Measurements from ENCODE around the gene SNX5. TPM values are rescaled to one million over a fixed set of nuclear protein-coding genes. Genes with fewer than 3 reads are reported as not detected.

SNX5 gene
- total and polyA plus RNA-seq, 3 donors from 2014 or later, result 72.3 to 116 (median 110) TPM

GRCh38 chr20:17910828-17911294 lies 57.7 kb downstream of the SNX5 start:
- WGBS, 2 donors, result 36 to 60% methylated on average over 6 of the region's 6 CpGs
- Histone ChIP-seq H3K27me3 (no peaks in the 10 kb centered on the region), H3K4me1 (peaks cover 12% of the 10 kb centered on the region), H3K9me3 (no peaks in the 10 kb centered on the region), H3K27ac (no peak overlapping the region), H3K4me3 (no peak overlapping the region), H3K36me3 (ENCODE audit: low read depth, missing control alignments) (no peaks in the 10 kb centered on the region)
- TF ChIP-seq POLR2A (IDR thresholded peaks at IDR 0.05) (no peak), CTCF (IDR thresholded peaks at IDR 0.05) (no peak)
- intact Hi-C loops (cut with DNase I; ENCODE audit: low total_unique reads), result no loop called here
- DNase-seq, result no peak

- WGBS, 2 donors, result 58 to 63% methylated on average over 4 of the region's 4 CpGs
- no peak overlapping the region for H3K27ac ChIP-seq
- H3K4me3 ChIP-seq, result no peak overlapping the region
- no peaks in the 10 kb centered on the region for H3K27me3 ChIP-seq
- peaks cover 12% of the 10 kb centered on the region for H3K4me1 ChIP-seq
- H3K9me3 ChIP-seq, result no peaks in the 10 kb centered on the region
- intact Hi-C loops (cut with DNase I; ENCODE audit: low total_unique reads), result no loop called here
- no peaks in the 10 kb centered on the region for H3K36me3 ChIP-seq (ENCODE audit: low read depth, missing control alignments)
- no peak for DNase-seq
- TF ChIP-seq POLR2A (IDR thresholded peaks at IDR 0.05), result no peak
- TF ChIP-seq CTCF (IDR thresholded peaks at IDR 0.05), result no peak
Measured at GRCh38 chr20:17909869-17910321, 58.7 kb downstream of the SNX5 start.

GRCh38 chr20:17905544-17905943 lies 63.0 kb downstream of the SNX5 start:
- H3K27ac ChIP-seq, result no peak overlapping the region
- intact Hi-C loops (cut with DNase I; ENCODE audit: low total_unique reads), result no loop called here
- H3K4me1 ChIP-seq, result peaks cover 7% of the 10 kb centered on the region
- no peaks in the 10 kb centered on the region for H3K36me3 ChIP-seq (ENCODE audit: low read depth, missing control alignments)
- no peaks in the 10 kb centered on the region for H3K9me3 ChIP-seq
- TF ChIP-seq POLR2A (IDR thresholded peaks at IDR 0.05), result no peak
- TF ChIP-seq CTCF (IDR thresholded peaks at IDR 0.05), result no peak
- H3K4me3 ChIP-seq, result no peak overlapping the region
- no peak for DNase-seq
- 91 to 93% methylated on average over 7 of the region's 7 CpGs for WGBS, 2 donors
- no peaks in the 10 kb centered on the region for H3K27me3 ChIP-seq

- no peaks in the 10 kb centered on the region for H3K4me1 ChIP-seq
- DNase-seq, result no peak
- WGBS, 2 donors, result 71 to 92% methylated on average over 3 of the region's 3 CpGs
- no peaks in the 10 kb centered on the region for H3K9me3 ChIP-seq
- no peak overlapping the region for H3K4me3 ChIP-seq
- H3K27ac ChIP-seq, result no peak overlapping the region
- intact Hi-C loops (cut with DNase I; ENCODE audit: low total_unique reads), result no loop called here
- no peaks in the 10 kb centered on the region for H3K27me3 ChIP-seq
- TF ChIP-seq CTCF (IDR thresholded peaks at IDR 0.05), result no peak
- no peak for TF ChIP-seq POLR2A (IDR thresholded peaks at IDR 0.05)
- H3K36me3 ChIP-seq (ENCODE audit: low read depth, missing control alignments), result no peaks in the 10 kb centered on the region
Measured at GRCh38 chr20:17904027-17904426, 64.6 kb downstream of the SNX5 start.

GRCh38 chr20:17902531-17903083 lies 66.0 kb downstream of the SNX5 start:
- 72 to 98% methylated on average over 4 of the region's 4 CpGs for WGBS, 2 donors
- H3K27ac ChIP-seq, result no peak overlapping the region
- intact Hi-C loops (cut with DNase I; ENCODE audit: low total_unique reads), result no loop called here
- no peaks in the 10 kb centered on the region for H3K36me3 ChIP-seq (ENCODE audit: low read depth, missing control alignments)
- no peak overlapping the region for H3K4me3 ChIP-seq
- no peak for TF ChIP-seq POLR2A (IDR thresholded peaks at IDR 0.05)
- TF ChIP-seq CTCF (IDR thresholded peaks at IDR 0.05), result no peak
- no peaks in the 10 kb centered on the region for H3K9me3 ChIP-seq
- H3K4me1 ChIP-seq, result no peaks in the 10 kb centered on the region
- no peak for DNase-seq
- no peaks in the 10 kb centered on the region for H3K27me3 ChIP-seq
